Activated T-cell treated with anti-CD3 and anti-CD28 coated beads, Interleukin-2, amount 50 U/mL, for 4 hours (primary cell): ENCODE measurements around the gene ANKRD31. TPM values are rescaled to one million over a fixed set of nuclear protein-coding genes. Genes with fewer than 3 reads are reported as not detected.

Experiments
- ATAC-seq, 2 donors: fragments of 200-7000 bp; cut with Tn5 transposase; one replicate each; pipeline ENCODE4 v1.10.0; 2021
- DNase-seq: peaks from one replicate; pipeline ENCODE4 v3.0.0-alpha.2; 2020
- H3K27me3 Mint-ChIP-seq: one replicate; pipeline ENCODE4 v1.8.0; 2021; ENCODE audit warnings: low read depth, mixed read lengths
- H3K36me3 Mint-ChIP-seq: one replicate; pipeline ENCODE4 v1.8.0; 2022; ENCODE audit warnings: mixed read lengths; ENCODE audit not compliant: insufficient read depth
- H3K4me1 Mint-ChIP-seq: one replicate; pipeline ENCODE4 v1.8.0; 2021; ENCODE audit warnings: low read depth, mixed read lengths
- H3K4me3 Mint-ChIP-seq: one replicate; pipeline ENCODE4 v1.8.0; 2021; ENCODE audit warnings: mild to moderate bottlenecking, moderate library complexity, mixed read lengths
- H3K9me3 Mint-ChIP-seq: one replicate; pipeline ENCODE4 v1.8.0; 2021; ENCODE audit warnings: mixed read lengths
- total RNA-seq, 3 donors: library from RNA; stranded (reverse); gene quantifications; one replicate each; pipeline ENCODE4 v1.2.1, GENCODE V29; 2021

The ANKRD31 gene
- total RNA-seq, 3 donors from 2014 or later: 0.37 to 0.56 (median 0.41) TPM

DNA sequence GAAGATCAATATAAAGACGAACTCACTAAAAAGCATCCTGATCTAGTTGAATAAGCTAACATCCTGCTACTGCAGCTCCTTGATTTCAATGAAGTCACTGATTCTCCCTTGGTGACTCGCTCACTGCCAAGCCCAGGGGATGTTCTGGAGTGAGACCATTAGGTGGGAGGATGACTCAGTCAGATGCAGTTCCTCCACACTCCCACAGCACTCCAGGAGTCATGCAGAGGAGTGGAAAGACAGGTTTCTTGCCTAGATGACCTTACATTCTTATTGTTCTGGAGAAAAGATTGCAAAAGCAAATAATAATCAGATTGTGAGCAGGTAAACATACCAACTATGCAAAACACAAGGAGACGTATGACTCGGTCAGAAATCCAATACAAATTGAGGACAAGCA is 199.6 kb downstream of the ANKRD31 start:
- no peaks in the 10 kb centered on the region for H3K9me3 Mint-ChIP-seq
- no peaks in the 10 kb centered on the region for H3K27me3 Mint-ChIP-seq
- H3K4me3 Mint-ChIP-seq: no peak overlapping the region
- no peak for DNase-seq
- peak; percentile 84 to 91 for ATAC-seq
- H3K36me3 Mint-ChIP-seq: peaks cover 19% of the 10 kb centered on the region
- H3K4me1 Mint-ChIP-seq: peaks cover 63% of the 10 kb centered on the region

DNA sequence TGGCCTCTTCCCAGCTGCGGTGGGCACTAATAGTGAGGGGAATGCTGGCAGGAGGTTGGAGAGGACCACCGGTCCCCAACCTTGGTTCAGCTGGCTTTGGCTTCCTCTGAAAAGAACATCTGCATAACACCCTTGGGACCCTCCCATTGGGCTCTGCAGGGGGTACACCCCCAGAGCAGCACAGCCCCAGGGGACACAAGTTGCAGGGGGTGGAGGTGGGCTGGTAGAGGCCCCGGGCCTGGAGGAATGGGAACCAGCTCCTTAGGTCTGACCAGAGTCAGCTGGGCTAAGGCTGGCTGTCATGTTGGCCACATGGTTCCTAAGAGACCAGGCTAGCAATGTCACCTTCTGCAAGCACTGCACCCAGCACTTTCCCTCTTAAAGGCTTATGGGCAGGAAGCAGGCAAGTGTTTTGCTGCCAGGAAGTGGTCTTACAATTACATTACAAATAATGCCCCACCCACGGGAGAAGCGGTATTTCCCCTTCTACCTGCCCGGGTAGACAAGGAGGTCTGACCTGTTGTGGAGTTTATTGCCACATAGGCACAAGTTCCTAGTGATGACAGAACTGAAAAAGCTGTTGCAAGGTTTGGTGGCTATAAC is 202.4 kb downstream of the ANKRD31 start:
- Mint-ChIP-seq H3K4me3 (no peak overlapping the region), H3K36me3 (peaks cover 6% of the 10 kb centered on the region), H3K9me3 (no peaks in the 10 kb centered on the region), H3K27me3 (no peaks in the 10 kb centered on the region), H3K4me1 (peaks cover 63% of the 10 kb centered on the region)
- ATAC-seq (peak; percentile 39 to 63), DNase-seq (no peak)

DNA sequence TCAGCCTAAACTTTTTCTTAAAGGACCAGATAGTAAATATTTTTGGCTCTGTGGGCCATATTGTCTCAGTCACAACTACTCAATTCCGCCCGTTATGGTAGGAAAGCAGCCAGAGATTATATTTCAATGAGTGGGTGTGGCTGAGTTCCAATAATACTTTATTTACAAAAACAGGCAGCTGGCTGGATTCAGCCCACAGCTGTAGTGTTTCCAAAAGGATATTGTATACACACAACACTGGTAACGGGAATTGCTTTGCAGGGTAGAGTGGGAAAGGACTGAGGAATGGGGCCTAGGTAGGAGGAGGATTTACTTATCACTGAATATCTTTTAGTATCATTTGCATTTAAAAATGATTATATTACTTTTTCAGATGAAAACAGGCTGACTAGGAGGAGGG is 205.3 kb downstream of the ANKRD31 start:
- no peaks in the 10 kb centered on the region for H3K9me3 Mint-ChIP-seq
- H3K4me3 Mint-ChIP-seq: no peak overlapping the region
- DNase-seq (no peak), ATAC-seq (no peak)
- no peaks in the 10 kb centered on the region for H3K27me3 Mint-ChIP-seq
- H3K4me1 Mint-ChIP-seq: peaks cover 63% of the 10 kb centered on the region
- H3K36me3 Mint-ChIP-seq: peaks cover 4% of the 10 kb centered on the region

DNA sequence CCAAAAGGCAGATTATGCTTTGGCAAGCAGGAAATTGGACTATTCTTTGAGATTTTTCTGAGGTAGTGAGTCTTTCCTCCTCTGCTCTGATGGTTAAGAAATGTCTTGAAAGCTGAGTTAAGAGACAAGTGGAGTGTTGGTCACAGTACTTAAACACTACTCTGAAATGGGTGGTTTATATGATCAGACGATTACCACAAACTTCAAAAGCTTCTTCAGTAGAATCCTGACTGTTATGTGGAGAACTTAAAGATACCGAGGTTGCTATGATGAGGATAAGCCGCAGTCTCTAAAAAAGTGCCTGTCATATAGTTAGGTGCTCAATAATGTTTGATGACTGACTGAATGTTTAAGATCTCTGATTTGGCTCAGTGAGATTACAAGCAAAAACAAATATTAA is 208.6 kb downstream of the ANKRD31 start:
- H3K9me3 Mint-ChIP-seq: no peaks in the 10 kb centered on the region
- H3K4me1 Mint-ChIP-seq: peaks cover 54% of the 10 kb centered on the region
- no peaks in the 10 kb centered on the region for H3K27me3 Mint-ChIP-seq
- peak; percentile 58 to 76 for ATAC-seq
- H3K4me3 Mint-ChIP-seq: no peak overlapping the region
- DNase-seq: no peak
- H3K36me3 Mint-ChIP-seq: peaks cover 2% of the 10 kb centered on the region

DNA sequence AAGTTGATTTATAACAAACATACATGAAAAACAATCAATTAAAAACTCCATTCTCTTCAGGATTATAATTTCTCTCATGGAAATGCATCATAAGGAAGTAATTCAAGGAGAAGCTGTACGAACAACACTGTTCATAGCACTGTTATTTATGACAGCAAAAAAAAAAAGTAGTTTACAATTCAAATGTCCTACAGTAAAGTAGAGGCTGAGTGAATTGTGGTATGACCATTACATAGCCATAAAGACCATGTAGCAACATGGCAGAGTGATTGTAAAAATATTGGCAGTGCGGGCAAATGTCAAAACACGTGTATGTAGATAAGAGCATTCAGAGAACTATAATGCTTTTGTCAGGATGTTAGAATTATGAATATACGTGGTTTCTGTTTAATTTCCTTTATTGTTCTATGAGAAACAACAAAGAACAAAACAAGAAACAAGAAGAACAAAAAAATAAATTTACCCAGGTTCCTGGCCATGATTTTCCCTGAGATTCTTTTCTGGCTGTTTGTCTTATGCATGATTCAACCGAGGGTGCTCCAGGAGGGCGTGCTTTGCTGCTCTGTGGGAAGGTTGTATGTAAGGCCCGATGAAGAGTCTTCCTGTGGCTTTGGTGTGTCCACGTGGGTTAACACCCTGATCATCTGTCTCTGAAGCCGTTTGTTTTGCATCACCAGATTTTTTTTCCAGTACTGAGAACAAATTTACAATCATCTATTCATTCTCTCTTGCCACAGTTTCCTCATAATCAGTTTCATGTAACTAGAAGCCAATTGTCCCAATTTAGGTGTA is 213.1 kb downstream of the ANKRD31 start:
- ATAC-seq (peak; percentile 66 to 88), DNase-seq (no peak)
- H3K27me3 Mint-ChIP-seq: no peaks in the 10 kb centered on the region
- peaks cover 2% of the 10 kb centered on the region for H3K36me3 Mint-ChIP-seq
- H3K4me3 Mint-ChIP-seq: no peak overlapping the region
- no peaks in the 10 kb centered on the region for H3K9me3 Mint-ChIP-seq
- peaks cover 38% of the 10 kb centered on the region for H3K4me1 Mint-ChIP-seq

GRCh38 chr5:75021800-75022199 is 214.9 kb downstream of the ANKRD31 start:
- H3K9me3 Mint-ChIP-seq: no peaks in the 10 kb centered on the region
- ATAC-seq (no peak), DNase-seq (no peak)
- no peaks in the 10 kb centered on the region for H3K27me3 Mint-ChIP-seq
- H3K36me3 Mint-ChIP-seq: peaks cover 2% of the 10 kb centered on the region
- no peak overlapping the region for H3K4me3 Mint-ChIP-seq
- peaks cover 29% of the 10 kb centered on the region for H3K4me1 Mint-ChIP-seq

- ATAC-seq (no peak), DNase-seq (no peak)
- H3K4me1 Mint-ChIP-seq: peaks cover 27% of the 10 kb centered on the region
- no peaks in the 10 kb centered on the region for H3K36me3 Mint-ChIP-seq
- H3K4me3 Mint-ChIP-seq: no peak overlapping the region
- H3K27me3 Mint-ChIP-seq: no peaks in the 10 kb centered on the region
- H3K9me3 Mint-ChIP-seq: no peaks in the 10 kb centered on the region
These were observed 215.5 kb downstream of the ANKRD31 start for GRCh38 chr5:75021219-75021618.

GRCh38 chr5:75020016-75020656 is 216.5 kb downstream of the ANKRD31 start:
- Mint-ChIP-seq H3K36me3 (no peaks in the 10 kb centered on the region), H3K4me3 (no peak overlapping the region), H3K9me3 (no peaks in the 10 kb centered on the region), H3K4me1 (peaks cover 26% of the 10 kb centered on the region), H3K27me3 (no peaks in the 10 kb centered on the region)
- DNase-seq (no peak), ATAC-seq (no peak)

DNA sequence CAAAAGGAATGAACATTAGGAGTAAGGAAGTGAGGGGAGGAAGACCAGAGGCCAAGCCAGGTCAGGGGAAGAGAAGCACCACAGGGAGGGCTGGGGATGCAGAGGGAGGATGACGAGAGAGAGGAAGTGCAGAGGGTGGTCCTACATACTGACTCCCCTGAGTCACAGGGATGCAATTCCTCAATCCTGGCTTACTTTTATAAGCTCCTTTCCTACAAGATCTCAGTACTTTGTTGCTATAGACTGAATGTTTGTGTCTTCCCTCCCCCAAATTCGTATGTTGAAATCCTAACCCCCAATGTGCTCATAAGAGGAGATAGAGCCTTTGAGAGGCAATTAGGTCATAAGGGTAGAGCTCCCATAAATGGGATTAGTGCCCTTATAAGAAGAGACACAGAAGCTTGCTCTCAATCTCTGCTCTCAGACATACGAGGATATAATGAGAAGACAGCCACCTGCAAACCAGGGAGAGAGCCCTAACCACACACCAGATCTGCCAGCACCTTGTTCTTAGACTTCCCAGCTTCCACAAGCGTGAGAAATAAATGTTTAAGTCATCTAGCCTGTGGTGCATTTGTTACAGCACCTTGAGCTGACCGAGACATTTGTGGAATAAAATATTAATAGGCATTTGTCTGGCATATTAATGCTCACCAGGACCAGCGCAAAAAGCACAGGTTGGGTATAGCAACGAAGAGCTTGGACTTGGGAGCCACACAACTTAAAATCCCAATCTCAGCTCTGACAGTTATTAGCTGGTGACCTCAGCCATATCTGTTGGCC is 217.7 kb downstream of the ANKRD31 start:
- Mint-ChIP-seq H3K9me3 (no peaks in the 10 kb centered on the region), H3K36me3 (no peaks in the 10 kb centered on the region), H3K4me3 (no peak overlapping the region), H3K4me1 (peaks cover 19% of the 10 kb centered on the region), H3K27me3 (no peaks in the 10 kb centered on the region)
- DNase-seq: no peak
- no peak for ATAC-seq

Other genes starting within 250 kb of the ANKRD31 start
- 1 to 10 TPM; 1.1 to 1.3 (median 1.2) TPM for gene GCNT4, start 184.3 kb downstream of the ANKRD31 start, total RNA-seq
- gene HMGCR, start 100.3 kb upstream of the ANKRD31 start, total RNA-seq: 10 to 100 TPM; 43.8 to 55.5 (median 51.1) TPM